HG02970 (cell line): ENCODE results near the gene FAM13C.

Experiments
- ATAC-seq: cut with Tn5 transposase; IDR thresholded peaks from one replicate; pipeline ENCODE4 v1.9.1; 2021; ENCODE audit warnings: mild to moderate bottlenecking, moderate library complexity, moderate number of reproducible peaks; ENCODE audit not compliant: unreplicated experiment, low FRiP score

FAM13C gene

GRCh38 chr10:59283456-59284091 lies 78.8 kb downstream of the FAM13C start:
- no peak for ATAC-seq

- ATAC-seq, result no peak
Observed at GRCh38 chr10:59281861-59282260, 80.5 kb downstream of the FAM13C start.

GRCh38 chr10:59279991-59280505 lies 82.3 kb downstream of the FAM13C start:
- ATAC-seq, result no peak

- no peak for ATAC-seq
Observed at GRCh38 chr10:59279476-59279875, 82.9 kb downstream of the FAM13C start.

GRCh38 chr10:59276919-59277318 lies 85.4 kb downstream of the FAM13C start:
- ATAC-seq, result no peak

GRCh38 chr10:59276133-59276532 lies 86.2 kb downstream of the FAM13C start:
- no peak for ATAC-seq

GRCh38 chr10:59273445-59273844 lies 88.9 kb downstream of the FAM13C start:
- ATAC-seq, result no peak

GRCh38 chr10:59272061-59272460 lies 90.3 kb downstream of the FAM13C start:
- no peak for ATAC-seq

GRCh38 chr10:59271160-59271559 lies 91.2 kb downstream of the FAM13C start:
- ATAC-seq, result no peak

GRCh38 chr10:59270492-59270891 lies 91.9 kb downstream of the FAM13C start:
- no peak for ATAC-seq

- no peak for ATAC-seq
Observed at GRCh38 chr10:59269651-59270050, 92.7 kb downstream of the FAM13C start.

GRCh38 chr10:59268460-59268859 lies 93.9 kb downstream of the FAM13C start:
- no peak for ATAC-seq

- no peak for ATAC-seq
Observed at GRCh38 chr10:59266321-59266720, 96.0 kb downstream of the FAM13C start.

GRCh38 chr10:59265141-59265540 lies 97.2 kb downstream of the FAM13C start:
- no peak for ATAC-seq

GRCh38 chr10:59258890-59259289 lies 103.5 kb downstream of the FAM13C start:
- no peak for ATAC-seq

- no peak for ATAC-seq
Observed at GRCh38 chr10:59257224-59257623, 105.1 kb downstream of the FAM13C start.

- no peak for ATAC-seq
Observed at GRCh38 chr10:59255463-59255862, 106.9 kb downstream of the FAM13C start.

- ATAC-seq, result no peak
Observed at GRCh38 chr10:59252491-59252890, 109.9 kb downstream of the FAM13C start.

GRCh38 chr10:59245686-59246085 lies 116.7 kb downstream of the FAM13C start:
- ATAC-seq, result no peak

GRCh38 chr10:59244871-59245270 lies 117.5 kb downstream of the FAM13C start:
- no peak for ATAC-seq

- ATAC-seq, result no peak
Observed at GRCh38 chr10:59243611-59244195, 118.6 kb downstream of the FAM13C start.

- ATAC-seq, result no peak
Observed at GRCh38 chr10:59242991-59243390, 119.4 kb downstream of the FAM13C start.
